ENCODE measurements around the gene EFNA5.

DNA sequence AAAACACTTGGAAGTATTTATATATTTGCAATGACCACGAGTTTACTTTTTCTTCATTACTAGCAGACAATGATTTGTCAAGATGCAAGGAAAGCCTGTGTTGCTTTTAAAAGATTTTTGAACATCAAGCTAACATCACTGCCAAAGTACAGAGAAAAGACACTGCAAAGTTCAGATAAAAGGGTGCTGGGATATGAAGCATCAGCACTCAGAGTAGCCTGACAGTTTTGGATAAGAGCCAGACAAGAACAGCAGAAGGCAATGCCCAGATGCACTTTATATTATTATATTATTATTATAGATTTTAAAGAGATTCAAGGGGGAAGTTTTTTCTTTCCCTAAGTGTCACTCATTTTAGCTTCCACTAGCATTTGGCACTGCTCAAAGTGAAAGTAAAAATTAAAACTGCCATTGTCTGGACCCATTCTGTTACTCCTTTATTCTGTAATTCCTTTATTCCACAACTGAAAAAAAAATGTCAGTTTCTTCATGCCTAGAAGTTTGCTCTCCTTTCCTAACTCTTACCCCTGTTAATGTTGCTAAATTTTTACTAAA is 240.6 kb downstream of the EFNA5 start:
- TF ChIP-seq YY1 (IDR thresholded peaks at IDR 0.05; ENCODE audit: insufficient read depth, insufficient read length) (no peak), ZNF274 (IDR thresholded peaks at IDR 0.05; ENCODE audit: low read depth, low read length) (no peak), SUZ12 (IDR thresholded peaks at IDR 0.05; ENCODE audit: extremely low read depth, insufficient read depth, insufficient read length) (no peak)

Data from NT2/D1 (cell line).